Measurements from ENCODE around the gene MYRF. TPM values are rescaled to one million over a fixed set of nuclear protein-coding genes. Genes with fewer than 3 reads are reported as not detected.

The MYRF gene
- total RNA-seq, 4 donors from 2014 or later: 6.4 to 106 (median 12.7) TPM

DNA sequence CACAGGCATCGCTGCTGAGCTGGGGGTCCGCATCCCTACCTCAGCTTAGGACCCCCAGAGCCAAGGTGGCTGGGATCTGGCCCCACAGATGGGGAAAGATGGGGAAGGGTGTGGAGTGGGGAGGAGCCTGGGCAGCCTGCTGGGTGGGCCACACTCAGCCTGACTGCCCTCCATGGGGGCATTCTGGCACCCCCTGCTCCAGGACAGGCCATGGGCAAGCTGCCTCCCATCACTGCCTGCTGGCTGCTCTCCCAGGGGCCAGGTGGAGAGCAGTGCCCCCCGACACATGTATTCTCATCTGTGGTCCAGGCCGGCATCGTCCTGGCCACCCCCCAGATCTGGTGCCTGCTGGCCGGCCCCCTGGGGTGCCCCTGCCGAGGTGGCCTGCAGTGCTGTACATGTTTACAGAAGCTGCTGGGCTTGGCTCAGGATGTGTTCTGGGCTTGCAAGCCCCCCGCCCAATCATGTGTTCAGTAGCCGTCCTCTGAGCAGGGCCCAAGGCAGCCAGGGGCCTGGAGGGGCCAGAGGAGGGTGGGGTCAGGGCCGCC, 7.8 kb upstream of the MYRF start:
- Histone ChIP-seq H3K36me3 (no peaks in the 10 kb centered on the region), H3K4me1 (no peaks in the 10 kb centered on the region), H3K27me3 (no peaks in the 10 kb centered on the region), H3K4me3 (no peak overlapping the region), H3K27ac (no peak overlapping the region), H3K9me3 (no peaks in the 10 kb centered on the region)
- intact Hi-C loops (cut with DNase I; ENCODE audit: low total_unique reads): loop anchor here (5.0 kb wide), 1 partner anchor 43 kb away; no protein-coding TSS in a partner anchor
- DNase-seq: no peak
- TF ChIP-seq, protein P1, sequence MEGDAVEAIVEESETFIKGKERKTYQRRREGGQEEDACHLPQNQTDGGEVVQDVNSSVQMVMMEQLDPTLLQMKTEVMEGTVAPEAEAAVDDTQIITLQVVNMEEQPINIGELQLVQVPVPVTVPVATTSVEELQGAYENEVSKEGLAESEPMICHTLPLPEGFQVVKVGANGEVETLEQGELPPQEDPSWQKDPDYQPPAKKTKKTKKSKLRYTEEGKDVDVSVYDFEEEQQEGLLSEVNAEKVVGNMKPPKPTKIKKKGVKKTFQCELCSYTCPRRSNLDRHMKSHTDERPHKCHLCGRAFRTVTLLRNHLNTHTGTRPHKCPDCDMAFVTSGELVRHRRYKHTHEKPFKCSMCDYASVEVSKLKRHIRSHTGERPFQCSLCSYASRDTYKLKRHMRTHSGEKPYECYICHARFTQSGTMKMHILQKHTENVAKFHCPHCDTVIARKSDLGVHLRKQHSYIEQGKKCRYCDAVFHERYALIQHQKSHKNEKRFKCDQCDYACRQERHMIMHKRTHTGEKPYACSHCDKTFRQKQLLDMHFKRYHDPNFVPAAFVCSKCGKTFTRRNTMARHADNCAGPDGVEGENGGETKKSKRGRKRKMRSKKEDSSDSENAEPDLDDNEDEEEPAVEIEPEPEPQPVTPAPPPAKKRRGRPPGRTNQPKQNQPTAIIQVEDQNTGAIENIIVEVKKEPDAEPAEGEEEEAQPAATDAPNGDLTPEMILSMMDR (IDR thresholded peaks at IDR 0.05): no peak
- TF ChIP-seq POLR2A (IDR thresholded peaks at IDR 0.05): no peak

DNA sequence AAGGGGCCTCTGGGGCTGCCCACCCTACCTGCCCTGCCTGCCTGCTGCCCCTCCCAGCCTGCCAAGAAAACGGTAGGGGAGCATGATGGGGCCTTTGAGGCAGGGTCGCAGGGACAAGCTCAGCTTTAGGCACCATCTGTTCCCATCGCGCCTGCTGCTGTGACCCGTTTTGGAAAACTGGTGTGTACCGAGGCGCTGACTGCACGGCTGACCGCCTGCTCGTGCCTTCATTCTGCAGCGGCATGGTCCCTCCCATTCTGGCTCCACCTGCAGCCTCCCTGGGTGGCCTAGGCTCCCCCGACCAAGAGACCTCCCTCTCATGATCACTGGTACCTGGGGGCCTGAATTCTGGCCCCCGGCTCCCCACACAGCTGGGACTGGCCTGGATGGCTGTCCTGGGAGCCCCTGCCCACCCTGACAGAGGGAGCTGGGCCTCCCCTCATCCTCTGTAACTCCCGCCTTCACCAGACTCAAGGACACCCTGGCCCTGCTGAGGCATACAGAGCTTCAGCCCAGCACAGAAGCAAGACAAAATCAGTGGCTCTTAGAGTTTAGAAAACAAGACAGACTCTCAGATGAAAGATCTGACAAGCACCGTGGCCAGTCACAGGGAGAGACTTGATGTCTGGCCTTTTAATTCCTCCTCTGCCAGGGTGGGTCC, 6.5 kb upstream of the MYRF start:
- TF ChIP-seq POLR2A (IDR thresholded peaks at IDR 0.05): no peak
- TF ChIP-seq, protein P1 (IDR thresholded peaks at IDR 0.05): no peak
- H3K27me3 ChIP-seq: no peaks in the 10 kb centered on the region
- intact Hi-C loops (cut with DNase I; ENCODE audit: low total_unique reads): loop anchor here (5.0 kb wide), 1 partner anchor 41 kb away; no protein-coding TSS in a partner anchor
- H3K27ac ChIP-seq: no peak overlapping the region
- no peaks in the 10 kb centered on the region for H3K4me1 ChIP-seq
- no peak for DNase-seq
- no peaks in the 10 kb centered on the region for H3K9me3 ChIP-seq
- H3K36me3 ChIP-seq: no peaks in the 10 kb centered on the region
- H3K4me3 ChIP-seq: no peak overlapping the region

DNA sequence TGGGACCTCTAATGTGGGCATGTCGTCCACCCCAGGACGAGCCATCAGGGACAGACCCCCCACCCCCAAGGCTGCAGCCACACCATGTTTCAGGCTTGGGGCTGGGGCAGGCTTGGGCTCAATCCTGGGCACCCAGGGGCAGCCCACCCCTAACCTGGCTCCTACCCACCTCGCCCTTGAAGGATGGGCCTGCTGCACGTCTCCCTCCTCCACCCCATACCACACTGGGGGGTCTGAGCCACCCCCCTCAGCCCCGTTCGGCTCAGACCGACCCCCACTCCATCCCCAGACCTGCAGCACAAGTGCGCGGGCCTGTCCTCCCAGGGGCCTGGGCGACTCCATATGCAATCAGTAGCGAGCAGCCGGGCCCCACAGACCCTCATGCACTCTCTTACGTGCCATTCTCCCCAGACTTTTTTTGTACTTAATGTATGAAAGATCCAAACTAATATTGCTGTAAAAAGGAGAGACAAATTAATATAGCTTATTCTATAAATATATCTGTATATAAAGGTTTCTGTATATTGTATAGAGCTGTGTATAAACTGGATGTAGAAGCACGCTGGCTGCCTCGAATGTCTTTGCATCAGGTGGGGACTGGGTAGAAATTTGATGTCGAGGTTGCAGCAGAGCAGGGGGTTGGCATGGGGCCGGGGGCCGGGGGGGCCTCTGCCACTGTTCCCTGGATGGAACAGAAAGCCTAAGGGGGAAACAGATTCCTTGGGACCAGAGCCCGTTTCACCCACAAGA, 5.8 kb upstream of the MYRF start:
- Histone ChIP-seq H3K36me3 (no peaks in the 10 kb centered on the region), H3K27me3 (no peaks in the 10 kb centered on the region), H3K4me1 (no peaks in the 10 kb centered on the region), H3K9me3 (no peaks in the 10 kb centered on the region), H3K27ac (no peak overlapping the region), H3K4me3 (no peak overlapping the region)
- DNase-seq: no peak
- TF ChIP-seq POLR2A (IDR thresholded peaks at IDR 0.05): no peak
- TF ChIP-seq, protein P1 (IDR thresholded peaks at IDR 0.05): no peak
- intact Hi-C loops (cut with DNase I; ENCODE audit: low total_unique reads): loop anchor here (5.0 kb wide), 1 partner anchor 41 kb away; no protein-coding TSS in a partner anchor

DNA sequence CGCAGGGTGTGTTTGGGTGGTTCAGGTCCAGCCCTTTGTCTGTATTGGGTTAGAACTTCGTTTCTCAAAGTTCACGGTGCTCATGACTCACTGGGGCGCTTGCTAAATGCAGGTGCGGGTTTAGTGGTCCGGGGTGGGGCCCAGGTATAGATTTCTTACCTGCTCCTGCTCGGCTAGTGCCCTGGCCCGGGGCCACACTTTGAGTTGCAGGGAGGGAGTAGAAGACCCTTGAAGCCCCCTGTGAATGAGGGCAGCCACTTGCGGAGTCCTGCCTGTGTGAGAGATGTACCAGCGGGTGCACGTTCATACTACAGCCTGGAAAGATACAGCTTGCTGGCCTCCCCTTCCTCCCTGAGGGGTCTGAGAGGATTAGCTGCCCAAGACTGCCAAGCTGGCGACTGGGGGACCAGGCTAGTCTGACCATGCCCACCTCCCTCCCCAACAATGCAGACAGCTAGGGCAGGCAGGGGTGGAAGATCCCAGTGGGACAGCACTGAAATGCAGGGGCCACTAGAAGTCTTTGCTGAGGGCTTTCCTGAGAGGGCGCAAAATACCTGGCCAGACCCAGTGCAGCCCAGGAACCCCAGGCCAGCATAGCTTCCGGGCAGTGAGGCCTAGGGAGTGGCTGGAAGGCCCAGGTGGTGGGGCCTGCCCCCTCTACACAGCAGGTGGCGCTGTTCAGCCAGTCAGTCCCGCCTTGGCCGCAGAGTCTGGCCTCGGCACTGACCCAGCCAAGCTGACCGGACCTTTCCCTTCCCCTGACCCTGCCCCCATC, 5.1 kb upstream of the MYRF start:
- H3K27me3 ChIP-seq: no peaks in the 10 kb centered on the region
- no peaks in the 10 kb centered on the region for H3K4me1 ChIP-seq
- TF ChIP-seq, protein P1 (IDR thresholded peaks at IDR 0.05): peak; percentile 84 to 89 (median 86)
- TF ChIP-seq POLR2A (IDR thresholded peaks at IDR 0.05): no peak
- H3K36me3 ChIP-seq: no peaks in the 10 kb centered on the region
- no peak overlapping the region for H3K4me3 ChIP-seq
- DNase-seq: peak; percentile 75 to 84
- intact Hi-C loops (cut with DNase I; ENCODE audit: low total_unique reads): loop anchor here (5.0 kb wide), 1 partner anchor 40 kb away; no protein-coding TSS in a partner anchor
- no peaks in the 10 kb centered on the region for H3K9me3 ChIP-seq
- H3K27ac ChIP-seq: no peak overlapping the region
